ENCODE data around the gene EMID1.
"Not testable (repeated sequence)": the region's sequence is repeated elsewhere in the genome, so short reads cannot be mapped to it uniquely, and the experiment has no call there.

Gene EMID1

DNA sequence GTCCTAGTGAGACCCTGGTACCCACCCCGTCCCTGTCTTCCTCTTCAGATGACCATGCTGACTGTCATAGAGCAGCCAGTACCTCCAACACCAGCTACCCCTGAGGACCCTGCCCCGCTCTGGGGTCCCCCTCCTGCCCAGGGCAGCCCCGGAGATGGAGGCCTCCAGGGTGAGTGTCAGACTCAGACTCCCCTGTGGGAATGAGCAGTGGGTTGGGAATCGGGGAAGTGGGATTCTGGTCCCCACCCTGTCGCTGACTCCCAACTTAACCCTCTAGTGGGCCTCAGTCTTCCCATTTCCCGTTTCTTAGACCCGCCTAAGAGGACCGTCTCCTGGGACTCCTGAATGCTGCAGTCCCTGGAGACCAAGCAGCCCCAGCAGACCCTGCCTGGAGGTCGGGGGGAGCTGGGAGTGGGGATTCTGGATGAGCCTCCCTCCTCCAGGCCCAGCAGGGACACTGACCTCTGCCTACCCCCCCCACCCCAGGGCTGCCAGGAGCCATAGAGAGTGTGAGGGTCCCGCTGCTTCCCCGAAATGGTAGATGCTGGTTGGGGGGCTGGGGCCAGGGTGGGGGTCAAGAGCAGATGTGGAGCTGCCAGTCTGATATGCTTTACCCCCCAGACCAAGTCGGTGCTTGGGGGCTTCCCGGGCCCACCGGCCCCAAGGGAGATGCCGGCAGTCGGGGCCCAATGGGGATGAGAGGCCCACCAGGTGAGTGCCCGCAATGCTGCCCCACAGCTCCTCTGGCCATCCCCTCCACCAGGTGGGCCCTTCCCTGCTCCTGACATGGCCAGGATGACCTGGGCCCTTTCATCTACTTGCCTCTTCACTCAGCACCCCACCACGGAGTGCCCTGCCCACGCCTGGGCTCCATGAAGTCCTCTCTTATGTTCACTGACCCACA, 25.5 kb downstream of the EMID1 start:
- DNase-seq (ENCODE audit: low read depth in 1 of 2, low spot score in 1 of 2): no peak

DNA sequence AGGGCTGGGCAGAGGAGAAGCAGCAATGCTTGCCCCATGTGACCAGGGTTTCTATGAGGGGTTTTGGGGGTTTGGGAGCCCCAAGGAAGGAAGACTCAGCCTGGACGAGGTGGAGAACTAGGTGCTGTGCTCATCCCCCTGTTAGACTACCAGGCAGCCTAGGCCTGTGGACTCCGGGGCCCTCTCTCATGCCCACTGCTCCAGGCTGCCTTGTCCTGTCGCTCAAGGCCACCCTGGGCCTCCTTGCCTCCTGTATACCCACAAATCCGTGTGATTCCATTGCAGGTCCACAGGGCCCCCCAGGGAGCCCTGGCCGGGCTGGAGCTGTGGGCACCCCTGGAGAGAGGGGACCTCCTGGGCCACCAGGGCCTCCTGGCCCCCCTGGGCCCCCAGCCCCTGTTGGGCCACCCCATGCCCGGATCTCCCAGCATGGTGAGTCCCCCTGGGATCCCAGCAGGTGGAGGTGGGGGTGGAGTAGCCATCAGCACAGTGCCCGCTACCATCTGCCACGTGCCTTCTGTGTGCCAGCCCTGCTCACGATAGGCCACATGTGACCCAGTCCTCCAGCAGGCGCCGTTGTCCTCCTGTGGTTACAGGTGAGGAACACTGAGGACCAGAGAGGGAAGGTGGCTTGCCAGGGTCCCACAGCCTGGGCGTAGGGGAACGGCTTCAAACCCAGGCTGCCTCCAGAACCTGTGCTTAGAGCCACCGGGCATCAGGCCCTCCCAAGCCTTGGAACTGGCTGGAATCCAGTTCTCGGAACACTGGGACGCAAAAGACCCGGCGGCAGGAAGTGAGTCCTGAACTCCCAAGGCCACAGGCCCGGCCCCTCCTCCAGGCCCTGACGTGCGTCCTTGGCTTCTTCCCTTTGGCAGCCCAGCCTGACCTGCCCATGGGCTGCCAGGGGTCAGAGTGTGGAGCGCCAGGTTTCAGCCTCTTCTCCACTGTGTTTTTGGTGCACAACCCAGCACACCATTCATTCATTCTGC, 26.6 kb downstream of the EMID1 start:
- DNase-seq (ENCODE audit: low read depth in 1 of 2, low spot score in 1 of 2): no peak

DNA sequence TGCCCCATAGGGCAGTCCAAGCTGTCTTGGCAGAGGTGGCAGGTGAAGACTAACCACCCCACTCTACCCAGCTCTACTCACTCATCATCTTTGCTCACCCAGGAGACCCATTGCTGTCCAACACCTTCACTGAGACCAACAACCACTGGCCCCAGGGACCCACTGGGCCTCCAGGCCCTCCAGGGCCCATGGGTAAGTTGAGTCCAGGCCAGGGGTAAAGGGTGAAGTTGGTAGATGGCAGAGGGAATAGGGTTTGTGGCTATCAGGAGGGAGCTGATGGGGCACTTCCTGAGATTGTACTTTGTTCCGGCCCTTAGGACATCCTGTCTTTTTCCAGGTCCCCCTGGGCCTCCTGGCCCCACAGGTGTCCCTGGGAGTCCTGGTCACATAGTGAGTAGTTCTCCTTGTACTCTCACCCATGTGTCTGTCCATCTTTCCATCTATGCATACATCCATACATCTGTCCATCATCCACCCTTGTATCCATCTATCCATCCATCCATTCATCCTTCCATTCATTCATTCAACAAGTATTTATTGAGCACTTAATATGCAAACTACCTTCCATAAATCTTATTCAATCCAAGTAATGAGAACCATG, 27.7 kb downstream of the EMID1 start:
- no peak for DNase-seq (ENCODE audit: low read depth in 1 of 2, low spot score in 1 of 2)

DNA sequence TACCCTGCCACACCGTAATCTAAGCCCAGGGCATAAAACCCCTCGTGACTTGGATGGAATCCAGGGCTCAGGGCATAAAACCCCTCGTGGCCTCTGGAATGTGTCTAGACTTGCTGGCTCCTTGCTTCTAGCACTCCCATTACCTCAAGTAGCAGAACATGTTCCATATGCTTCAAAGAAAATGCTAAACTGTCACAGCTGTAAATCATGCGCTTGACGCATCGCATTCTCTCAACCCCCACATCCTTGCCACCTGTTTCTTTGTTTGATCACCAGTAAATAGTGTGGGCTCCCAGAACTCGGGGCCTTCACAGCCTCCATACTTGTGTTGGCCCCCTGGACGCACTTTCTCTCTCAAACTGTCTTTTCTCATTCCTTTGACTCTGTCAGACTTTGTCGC, 34.8 kb downstream of the EMID1 start:
- DNase-seq (ENCODE audit: low read depth in 1 of 2, low spot score in 1 of 2): not testable (repeated sequence)

DNA sequence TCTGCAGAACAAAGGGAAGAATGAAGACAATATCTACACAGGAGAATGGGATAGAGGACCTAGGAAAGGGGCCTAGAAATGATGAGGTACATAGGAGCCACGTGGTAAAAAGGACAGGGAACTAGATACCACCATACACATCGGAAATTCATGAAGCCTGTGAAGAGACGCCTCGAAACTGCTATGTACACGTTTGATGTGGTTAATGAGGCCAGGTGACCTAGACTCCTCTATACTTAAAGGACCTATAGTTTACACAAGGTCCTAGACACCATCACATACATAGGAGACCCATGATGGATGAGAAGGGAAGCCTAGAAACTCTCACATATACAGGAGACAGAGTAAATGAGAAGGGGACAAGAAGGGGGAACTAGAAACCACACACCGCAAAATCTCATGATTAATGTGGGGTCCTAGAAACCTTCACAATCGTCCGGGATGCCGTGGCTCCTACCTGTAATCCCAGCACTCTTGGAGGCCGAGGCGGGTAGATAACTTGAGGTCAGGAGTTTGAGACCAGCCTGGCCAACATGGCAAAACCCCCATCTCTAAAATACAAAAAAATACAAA, 38.3 kb downstream of the EMID1 start:
- no peak for DNase-seq (ENCODE audit: low read depth in 1 of 2, low spot score in 1 of 2)

DNA sequence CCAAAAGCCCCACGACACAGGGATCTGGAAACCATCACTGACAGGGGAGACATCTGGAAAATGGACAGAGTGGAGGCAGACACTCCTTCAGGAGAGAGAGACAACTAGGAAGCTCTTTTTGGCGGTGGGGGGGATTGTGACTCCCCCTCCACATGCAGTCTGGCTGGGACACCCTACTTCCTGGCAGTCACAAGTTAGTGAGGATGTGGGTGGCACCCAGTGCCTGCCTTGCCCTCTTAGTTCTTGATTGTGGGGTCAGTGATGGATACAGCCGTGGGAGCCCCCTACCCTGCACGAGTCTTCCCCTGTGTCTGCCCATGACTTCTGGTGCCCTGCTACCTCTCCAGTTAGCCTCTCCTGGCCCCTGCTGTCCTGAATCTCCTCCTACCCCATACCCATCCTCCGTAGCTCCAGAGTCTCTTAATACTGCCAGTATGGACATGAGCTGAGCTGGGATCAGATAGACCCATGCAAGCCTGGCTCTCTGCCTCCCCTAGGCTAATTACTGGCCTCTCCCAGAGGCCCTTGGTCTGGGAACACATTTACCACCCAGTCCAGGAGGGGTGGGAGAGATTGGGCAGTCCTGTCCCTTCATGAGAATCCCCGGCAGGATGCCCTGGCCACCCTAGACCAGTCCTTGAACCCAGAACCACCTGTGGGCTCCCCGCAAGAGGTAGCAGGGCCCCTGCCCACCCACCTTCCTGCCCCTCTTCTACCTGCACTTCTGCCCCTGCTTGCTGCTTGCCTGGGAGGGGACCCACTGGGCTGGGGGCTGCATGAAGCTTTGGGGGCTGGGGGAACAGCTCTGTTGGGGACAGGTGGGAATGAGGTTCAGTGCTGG, 39.3 kb downstream of the EMID1 start:
- DNase-seq (ENCODE audit: low read depth in 1 of 2, low spot score in 1 of 2): no peak

DNA sequence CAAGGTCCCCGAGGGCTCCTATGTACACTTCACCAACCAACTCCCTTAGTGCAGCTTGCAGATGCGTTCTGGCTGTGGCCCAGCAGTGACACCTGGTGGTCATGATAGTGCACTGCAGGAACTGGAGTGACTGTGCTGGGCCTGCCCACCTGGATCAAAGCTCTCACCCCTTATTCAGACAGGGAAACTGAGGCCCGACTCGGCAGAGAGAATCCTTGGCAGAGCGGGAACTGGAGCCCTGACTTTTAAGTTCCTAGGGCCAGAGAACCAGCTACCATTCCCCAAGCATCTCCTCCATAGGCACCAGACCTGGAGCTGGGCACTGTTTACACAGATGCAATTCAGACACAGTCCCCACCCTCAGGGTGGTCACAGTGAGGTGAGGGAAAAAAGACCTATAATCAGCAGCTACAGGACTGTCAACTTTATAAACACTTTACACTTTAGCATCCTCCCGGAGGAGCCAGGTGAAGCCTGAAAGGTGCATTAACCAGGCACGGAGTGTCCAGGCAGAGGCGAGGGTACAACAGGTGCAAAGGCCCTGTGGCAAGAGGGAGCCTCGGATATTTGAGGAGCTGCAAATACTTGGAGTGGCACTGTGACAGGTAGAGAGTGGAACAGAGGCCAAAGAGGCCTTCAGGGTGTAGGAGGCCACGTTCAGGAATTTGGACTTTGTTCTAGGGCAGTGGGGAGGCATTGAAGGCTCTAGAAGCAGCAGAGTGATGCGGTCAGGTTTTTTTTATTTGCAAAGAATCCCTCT, 40.1 kb downstream of the EMID1 start:
- peak; percentile 46 to 51 for DNase-seq (ENCODE audit: low read depth in 1 of 2, low spot score in 1 of 2)

DNA sequence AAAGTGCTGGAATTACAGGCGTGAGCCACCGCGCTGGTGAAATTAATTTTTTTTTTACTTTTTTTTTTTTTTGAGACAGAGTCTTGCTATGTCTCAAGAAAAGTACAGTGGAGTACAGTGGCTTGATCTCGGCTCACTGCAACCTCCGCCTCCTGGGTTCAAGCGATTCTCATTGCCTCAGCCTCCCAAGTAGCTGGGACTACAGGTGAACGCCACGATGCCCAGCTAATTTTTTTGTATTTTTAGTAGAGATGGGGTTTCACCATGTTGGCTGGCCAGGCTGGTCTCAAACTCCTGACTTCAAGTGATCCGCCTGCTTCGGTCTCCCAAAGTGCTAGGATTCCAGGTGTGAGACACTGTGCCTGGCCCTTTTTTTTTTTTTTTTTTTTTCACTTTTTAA, 42.2 kb downstream of the EMID1 start:
- DNase-seq (ENCODE audit: low read depth in 1 of 2, low spot score in 1 of 2): not testable (repeated sequence)

DNA sequence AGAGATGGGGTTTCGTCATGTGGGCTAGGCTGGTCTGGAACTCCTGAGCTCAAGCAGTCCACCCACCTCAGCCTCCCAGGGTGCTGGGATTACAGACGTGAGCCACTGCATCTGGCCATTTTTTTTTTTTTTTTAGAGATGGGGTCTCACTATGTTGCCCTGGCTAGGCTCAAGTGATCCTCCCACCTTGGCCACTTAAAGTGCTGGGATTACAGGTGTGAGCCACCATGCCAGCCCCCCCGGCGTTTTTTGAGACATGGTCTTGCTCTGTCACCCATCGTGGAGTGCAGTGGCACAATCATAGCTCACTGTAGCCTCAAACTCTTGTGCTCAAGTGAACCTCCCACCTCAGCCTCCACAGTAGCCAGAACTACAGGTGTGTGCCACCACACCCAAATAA, 45.6 kb downstream of the EMID1 start:
- no peak for DNase-seq (ENCODE audit: low read depth in 1 of 2, low spot score in 1 of 2)

DNA sequence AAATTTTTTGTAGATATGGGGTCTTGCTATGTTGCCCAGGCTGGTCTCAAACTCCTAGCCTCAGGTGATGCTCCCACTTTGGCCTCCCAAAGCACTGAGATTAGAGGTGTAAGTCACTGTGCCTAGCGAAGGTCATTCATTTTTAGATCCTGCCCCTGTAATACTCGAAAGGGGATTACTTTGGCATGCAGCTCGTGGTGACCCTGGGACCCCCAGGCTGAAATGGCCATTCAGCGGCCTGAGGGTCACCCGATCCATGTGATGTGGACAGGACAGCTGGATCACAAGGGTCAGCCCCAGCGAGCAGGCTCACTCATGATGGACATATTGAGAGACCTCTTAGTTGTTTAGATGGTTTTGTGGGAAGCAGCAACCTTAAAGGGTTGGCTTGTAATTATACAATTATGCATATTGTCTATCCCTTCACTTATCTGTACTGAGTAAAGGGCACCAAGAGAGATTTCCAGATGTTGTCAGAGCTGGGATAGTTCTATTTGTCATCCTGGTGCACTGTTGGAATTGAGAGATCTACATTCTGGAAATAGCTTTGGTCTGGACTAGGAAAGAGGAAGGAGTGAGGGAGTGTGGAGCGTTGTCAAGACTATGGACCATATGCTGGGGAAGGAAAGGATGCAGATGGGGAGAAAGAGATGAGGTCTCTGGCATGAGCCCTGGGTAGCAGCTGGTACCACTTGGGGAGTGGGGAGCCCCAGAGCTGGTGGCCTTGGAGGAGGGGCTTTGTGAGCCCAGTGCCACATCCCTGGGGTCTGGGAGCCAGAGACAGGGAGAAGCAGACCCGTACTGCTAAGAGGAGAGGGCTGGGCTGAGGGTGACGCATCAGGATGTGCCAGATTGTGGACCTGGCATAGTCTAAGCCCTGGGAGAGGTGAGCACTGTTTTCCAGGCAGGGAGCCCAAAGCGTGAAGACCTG, 46.5 kb downstream of the EMID1 start:
- DNase-seq (ENCODE audit: low read depth in 1 of 2, low spot score in 1 of 2): no peak

DNA sequence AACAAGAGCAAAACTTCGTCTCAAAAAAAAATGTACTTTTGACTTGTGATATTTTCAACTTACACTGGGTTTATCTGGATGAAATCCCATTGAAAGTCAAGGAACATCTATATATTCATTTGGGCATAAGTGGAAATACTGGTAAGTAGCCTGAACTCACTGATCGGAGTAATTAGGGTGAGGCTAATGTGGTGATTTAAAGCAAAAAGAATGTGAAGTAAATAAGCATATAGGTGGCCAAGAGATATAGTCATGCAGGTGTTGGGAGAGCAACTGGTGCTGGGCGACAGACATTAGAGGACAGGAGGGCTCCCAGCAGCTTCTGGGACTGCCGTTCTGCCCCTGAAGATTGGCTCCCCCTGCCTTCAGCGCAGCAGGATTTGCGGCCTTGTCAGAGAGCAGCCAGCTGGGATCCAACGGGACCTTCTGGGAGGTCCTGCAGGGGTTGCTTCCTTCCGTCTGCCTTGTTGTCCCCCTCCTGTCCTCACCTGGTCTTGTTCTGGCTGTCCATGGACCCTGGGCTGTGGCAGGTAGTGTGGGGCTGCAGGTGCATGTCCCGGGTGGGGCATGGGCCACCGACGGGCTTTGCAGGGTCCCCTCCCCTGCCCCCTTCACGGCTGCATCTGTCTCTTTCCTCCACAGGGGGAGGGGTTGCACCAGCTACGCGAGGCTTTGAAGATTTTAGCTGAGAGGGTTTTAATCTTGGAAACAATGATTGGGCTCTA, 48.0 kb downstream of the EMID1 start:
- DNase-seq (ENCODE audit: low read depth in 1 of 2, low spot score in 1 of 2): no peak

DNA sequence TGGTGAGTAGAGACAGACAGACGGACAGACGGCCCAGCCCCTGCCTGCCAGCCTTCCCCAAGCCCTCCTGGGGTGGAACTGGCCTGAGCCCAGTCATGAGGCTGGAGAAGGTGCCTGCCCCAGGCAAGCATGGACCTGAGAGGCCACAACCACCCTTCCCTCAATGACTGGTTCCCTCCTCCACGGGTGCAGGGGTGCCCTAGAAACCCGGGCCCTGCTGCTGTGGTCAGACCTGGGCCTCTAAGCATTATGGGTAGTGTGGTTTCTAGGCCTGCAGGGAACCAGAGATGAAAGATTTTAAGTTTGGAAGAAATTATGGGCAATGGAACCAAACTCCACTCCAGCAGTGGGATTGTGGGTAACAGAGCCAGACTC, 48.6 kb downstream of the EMID1 start:
- DNase-seq (ENCODE audit: low read depth in 1 of 2, low spot score in 1 of 2): no peak

DNA sequence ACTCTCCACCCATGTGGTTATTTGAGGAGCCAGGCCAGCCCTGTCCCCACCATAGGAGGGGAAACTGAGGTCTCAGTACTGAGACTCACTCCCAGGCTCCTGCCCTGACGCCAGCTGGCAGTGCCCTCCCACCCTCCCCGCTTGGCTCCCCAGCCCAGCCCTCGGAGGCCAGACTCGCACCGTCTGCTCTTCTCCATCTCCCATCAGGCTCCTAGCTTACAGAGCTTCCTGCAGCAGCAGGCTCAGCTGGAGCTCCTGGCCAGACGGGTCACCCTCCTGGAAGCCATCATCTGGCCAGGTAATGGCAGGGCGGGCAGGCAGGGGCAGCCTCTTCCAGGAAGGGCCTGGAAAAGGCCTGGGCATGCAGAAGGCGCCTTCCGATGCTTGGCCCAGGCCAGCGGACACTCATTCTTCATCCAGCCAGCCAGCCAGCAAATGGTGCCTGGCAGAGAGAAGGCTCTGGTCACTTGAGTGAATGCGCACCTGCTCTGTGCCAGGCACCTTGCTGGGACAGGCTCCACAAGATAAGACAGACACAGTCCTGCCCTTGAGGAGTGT, 49.4 kb downstream of the EMID1 start:
- no peak for DNase-seq (ENCODE audit: low read depth in 1 of 2, low spot score in 1 of 2)

DNA sequence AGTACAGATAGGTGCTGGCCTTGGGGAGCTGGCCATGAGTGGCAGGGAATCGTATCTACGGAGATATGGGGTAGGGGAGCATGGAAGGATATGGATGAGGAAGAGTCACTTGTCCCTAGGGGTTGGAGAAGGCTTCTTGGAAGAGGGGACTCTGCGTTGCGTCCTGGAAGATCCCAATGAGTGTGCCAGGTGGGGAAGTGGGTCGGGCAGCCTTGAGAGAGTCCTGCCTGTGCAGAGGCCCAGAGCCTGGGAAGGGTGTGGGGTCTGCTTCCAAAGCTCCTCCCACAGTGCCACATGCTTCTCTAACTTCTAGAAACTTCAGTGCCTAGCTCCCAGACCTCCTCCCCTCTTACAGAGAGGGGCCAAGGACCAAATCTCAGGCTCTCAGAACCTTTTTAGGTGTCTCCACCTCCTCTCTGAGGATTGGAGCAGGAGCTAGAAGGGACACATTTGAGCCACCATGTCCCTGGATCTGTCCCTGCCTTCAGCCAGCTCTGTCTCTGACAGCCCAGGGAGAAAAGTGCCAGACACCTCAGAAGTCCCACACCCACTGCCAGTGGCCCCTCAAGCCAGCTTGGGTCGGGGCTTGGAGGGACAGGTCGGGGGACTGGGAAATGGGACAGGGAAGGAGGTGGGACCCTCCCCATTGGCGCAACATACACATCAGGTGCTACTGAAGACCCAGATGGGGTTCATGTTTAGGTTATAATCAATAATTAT, 51.1 kb downstream of the EMID1 start:
- DNase-seq (ENCODE audit: low read depth in 1 of 2, low spot score in 1 of 2): no peak

DNA sequence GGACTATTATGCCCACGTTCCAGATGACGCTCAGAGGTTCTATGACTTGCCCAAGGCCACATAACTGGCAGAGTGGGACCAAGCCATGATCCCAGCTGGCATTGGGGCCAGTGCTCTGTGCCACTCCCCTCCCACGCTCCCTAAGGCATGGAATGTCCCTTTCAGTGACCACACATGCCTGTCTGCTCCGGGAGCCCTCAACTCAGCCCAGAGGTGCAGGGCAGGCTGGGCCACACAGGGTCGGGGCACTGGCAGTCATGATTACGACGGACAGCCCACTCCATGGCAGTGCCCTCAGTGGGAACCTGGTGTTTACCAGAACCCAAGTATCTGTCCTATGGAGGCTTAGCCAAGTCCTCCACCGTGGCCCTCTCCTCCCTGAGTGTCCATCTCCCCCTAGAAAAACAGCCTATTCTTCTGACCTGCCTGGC, 52.1 kb downstream of the EMID1 start:
- no peak for DNase-seq (ENCODE audit: low read depth in 1 of 2, low spot score in 1 of 2)

DNA sequence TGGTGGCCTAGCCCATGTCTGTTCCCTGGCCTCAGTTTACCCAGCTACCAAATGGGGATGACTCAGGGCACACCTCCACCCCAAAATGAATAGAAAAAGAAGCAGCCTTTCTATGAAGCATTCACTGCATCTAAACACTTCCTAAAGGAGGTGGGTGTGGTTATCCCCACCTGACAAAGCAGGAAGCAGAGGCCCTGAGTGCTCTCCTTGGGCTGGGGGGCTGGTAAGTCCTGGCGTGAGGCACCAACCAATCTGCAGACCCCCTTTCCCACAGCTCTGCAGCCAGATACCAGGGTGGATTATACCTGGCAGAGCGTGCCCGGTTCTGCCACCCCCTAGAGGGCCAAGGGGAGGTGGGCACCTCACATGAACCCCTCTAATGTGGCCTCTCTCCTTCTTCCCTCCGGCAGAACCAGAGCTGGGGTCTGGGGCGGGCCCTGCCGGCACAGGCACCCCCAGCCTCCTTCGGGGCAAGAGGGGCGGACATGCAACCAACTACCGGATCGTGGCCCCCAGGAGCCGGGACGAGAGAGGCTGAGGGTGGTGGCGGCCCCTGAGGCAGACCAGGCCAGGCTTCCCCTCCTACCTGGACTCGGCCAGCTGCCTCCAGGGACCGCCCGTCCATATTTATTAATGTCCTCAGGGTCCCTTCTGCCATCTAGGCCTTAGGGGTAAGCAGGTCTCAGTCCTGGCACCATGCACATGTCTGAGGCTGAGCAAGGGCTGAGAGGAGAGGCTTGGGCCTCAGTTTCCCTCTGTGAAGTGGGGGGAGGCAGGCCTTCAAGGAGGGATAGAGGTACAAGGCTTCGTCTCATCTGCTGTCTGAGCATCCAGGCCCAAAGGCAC, 52.9 kb downstream of the EMID1 start:
- DNase-seq (ENCODE audit: low read depth in 1 of 2, low spot score in 1 of 2): no peak

Data from activated CD4-positive, alpha-beta T cell treated with anti-CD3 and anti-CD28 coated beads, Interleukin-2, amount 50 U/mL, for 24 hours (primary cell).